ENCODE data around the gene RNF223.

The RNF223 gene

DNA sequence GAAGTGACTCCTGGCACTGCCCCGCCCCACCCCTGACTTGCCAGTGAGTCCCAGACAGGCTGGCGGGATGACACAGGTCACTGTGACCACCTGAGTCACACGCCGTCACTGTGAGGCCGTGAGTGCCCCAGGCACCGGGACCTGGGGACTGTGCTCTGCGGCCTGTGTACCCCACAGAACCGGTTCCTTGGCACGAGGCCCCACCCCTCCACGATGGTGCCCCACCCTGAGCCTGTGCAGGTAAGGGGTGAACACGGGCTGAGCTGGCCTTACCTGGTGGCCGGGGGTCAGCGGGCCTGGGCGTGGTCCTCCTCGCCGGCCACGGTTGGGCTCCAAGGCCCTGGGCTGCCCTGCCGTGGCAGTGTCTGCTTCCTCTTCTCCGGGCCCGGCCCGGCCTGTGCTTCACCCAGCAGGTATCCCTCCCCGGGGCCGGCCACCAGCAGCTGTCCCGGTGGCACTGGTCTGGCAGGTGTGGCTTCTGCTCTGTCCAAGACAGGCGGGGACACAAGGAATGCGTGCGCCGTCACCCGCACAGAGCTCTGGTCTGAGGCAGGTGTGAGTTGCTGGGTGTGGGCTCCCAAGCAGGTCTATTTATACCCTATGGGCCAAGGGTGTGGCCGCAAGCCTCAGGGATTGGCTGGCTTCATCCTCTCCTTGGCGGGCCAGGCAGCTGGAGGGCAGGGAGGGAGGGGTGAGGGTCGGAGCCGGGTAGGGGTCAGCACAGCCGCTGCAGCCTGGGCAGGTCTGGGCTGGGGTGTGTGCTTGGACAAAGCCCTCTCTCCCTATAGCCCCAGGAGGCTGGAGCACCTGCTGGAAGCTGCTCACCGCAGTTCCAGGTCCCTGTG is at the start of gene RNF223:
TSS of gene RNF223 (minus strand) at position 564 of the 845 bp plus-strand sequence. CDS start 1,740 bp downstream, outside the sequence.
- DNase-seq = peak; percentile 45 to 88

- DNase-seq = no peak
Measured at GRCh38 chr1:1122981-1123480, 48.9 kb upstream of the RNF223 start.

- peak in 1 of 2 experiments; percentile 93 for DNase-seq
Measured at GRCh38 chr1:1122078-1122811, 48.1 kb upstream of the RNF223 start.

DNA sequence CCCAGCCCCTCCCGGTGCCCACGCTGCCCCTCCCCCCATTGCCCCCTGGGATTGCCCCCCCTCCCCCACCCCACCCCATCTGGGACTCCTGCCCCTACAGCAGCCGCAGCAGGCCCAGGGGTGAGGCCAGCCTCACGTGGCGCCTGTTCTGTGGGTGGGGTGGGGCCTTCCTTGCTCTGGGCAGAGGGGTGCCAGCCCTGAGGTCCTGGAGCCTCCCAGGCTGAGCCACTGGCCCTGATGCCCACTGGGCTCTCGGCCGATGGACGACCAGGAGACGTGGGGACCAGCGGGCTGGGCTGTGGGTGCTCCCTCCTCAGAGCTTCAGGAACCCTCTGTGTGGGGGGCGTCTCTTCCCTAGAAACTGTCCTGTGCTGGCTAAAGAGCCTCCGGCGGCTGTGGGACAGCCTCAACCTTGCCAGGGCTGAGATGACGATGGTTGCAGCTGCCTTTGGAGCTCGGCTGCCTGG is 47.5 kb upstream of the RNF223 start:
- DNase-seq = no peak

- no peak for DNase-seq
Measured at GRCh38 chr1:1120866-1121591, 46.9 kb upstream of the RNF223 start.

GRCh38 chr1:1120096-1120495 is 46.0 kb upstream of the RNF223 start:
- no peak for DNase-seq

DNA sequence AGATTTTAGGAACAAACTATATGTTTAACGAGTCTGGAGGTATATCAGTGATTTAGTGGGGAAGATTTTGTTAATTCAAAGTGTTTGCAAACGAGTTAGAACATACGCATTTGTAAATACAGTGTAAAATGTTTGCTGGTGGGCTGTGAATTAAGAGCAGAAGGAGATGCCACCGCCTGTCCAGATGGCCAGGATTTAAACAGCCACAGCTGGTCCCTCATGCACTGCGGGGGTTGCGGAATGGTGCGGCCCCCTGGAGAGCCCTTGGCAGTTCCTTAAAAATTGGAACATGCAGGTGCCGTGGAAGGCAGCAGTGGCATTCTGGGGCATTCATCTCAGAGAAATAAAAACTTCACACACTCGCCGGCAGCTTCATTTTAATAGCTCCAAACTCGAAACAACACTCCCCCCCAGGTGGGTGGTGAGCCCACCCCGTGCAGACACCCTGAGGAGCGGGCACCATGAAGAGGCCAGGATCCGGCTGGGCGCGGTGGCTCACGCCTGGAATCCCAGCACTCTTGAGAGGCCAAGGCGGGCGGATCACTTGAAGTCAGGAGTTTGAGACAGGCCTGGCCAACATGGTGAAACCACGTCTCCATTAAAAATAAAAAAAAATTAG is 45.3 kb upstream of the RNF223 start:
- no peak for DNase-seq

DNA sequence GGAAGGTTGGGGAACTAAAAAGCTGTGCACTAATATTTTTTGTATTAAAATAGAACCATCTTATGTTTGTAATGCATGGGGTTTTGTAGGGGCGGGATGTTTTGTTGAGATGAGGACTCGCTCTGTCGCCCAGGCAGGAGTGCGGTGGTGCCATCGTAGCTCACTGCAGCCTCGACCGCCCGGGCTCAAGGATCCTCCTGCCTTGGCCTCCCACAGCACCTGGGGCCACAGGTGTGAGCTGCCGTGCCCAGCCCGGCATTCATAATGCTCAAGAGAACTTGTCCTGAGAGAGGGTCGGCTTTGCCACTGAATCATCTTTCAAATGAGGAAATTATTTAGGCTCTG is 44.7 kb upstream of the RNF223 start:
- DNase-seq = no peak

- no peak for DNase-seq
Measured at GRCh38 chr1:1118011-1118875, 44.1 kb upstream of the RNF223 start.

DNA sequence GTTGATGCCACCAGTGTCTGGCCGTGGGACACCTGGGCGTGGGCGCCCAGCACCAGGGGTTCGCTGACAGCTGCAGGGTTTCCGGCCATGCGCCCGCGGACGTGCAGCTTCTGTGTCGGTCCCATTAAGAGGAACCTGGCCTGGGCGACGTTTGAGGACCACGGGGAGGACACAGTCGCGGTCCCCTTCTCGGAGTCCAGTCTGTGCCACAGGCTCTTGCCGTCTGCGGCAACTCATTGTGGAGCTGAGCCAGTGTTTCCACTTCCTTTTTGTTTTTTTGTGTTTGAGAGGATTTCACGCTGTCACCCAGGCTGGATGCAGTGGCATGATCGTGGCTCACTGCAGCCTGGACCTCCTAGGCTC is 43.3 kb upstream of the RNF223 start:
- no peak for DNase-seq

GRCh38 chr1:1116701-1117468 is 42.8 kb upstream of the RNF223 start:
- peak in 1 of 2 experiments; percentile 44 for DNase-seq

DNA sequence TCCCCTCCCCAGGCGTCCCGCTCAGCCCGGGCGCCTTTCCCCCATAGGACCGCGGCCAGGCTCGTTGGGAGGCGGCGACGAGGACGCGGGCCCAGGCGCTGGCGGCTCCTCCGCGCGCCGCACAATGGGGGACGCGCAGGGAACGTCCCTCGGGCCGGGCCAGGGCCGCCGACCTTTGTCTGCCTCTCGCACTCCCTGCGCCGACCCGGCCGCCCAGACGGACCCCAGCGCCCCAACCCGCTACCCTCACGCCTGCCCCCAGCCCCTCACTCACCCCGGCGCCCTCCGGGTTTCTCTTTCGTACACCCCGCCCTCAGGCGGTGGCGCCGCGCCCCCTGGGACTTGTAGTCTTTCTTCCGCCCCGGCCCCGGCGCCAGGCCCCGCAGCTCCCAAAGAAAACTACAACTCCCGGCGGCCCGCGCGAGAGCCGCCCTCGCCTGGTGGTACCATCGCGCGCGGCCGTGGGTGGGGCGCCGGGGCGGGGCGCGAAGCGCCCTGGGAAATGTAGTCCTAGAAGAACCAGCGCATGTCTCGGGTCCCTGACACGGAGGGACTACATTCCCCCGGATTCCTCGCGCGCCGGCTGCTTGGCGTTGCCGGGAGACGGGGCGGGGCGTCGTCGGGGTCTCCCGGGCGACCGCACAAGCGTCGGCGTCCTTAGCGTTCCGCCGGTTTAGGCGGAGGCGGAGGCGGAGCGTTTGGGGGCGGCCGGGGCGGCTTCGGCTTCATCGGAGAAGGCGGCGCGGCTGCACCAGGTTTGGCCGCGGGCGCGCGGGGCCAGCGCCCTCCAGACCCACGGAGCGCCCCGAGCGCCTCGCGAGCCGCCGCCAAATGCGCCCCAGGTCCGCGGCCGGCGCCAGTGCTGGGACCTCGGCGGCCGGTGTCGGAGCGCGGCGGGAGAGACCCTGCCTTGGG is 41.9 kb upstream of the RNF223 start, which contains the start of gene C1orf159:
TSS of gene C1orf159 (minus strand) at position 304 of the 915 bp plus-strand sequence. CDS start 24,546 bp downstream, outside the sequence.
- peak; percentile 97 to 99 for DNase-seq

- DNase-seq = no peak
Measured at GRCh38 chr1:1115136-1115785, 41.2 kb upstream of the RNF223 start.

GRCh38 chr1:1114431-1114830 is 40.3 kb upstream of the RNF223 start:
- no peak for DNase-seq

DNA sequence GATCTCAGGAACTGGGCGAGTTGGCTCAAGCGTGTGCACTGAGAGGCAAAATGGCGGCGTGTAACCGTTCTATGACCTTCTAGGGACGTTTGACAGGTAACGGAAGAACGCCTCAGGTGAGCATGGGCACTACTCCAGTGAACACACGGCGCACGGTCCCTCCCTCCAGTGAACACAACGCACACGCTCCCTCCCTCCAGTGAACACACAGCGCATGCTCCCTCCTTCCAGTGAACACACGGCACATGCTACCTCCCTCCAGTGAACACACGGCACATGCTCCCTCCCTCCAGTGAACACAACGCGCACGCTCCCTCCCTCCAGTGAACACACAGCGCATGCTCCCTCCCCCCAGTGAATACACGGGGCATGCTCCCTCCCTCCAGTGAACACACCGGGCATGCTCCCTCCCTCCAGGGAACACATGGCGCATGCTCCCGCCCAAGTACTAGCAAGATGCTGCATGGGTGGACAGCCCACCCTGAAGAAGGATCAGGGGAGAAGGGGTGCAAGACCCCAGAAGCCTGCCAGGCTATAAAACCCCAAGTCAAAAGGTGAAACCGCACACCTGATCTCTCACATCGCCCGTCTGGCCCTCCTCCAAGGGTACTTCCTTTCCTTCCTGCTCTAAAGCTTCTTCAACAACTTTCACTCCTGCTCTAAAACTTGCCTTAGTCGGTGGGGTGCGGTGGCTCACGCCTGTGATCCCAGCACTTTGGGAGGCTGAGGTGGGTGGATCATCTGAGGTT is 38.3 kb upstream of the RNF223 start:
- no peak for DNase-seq

DNA sequence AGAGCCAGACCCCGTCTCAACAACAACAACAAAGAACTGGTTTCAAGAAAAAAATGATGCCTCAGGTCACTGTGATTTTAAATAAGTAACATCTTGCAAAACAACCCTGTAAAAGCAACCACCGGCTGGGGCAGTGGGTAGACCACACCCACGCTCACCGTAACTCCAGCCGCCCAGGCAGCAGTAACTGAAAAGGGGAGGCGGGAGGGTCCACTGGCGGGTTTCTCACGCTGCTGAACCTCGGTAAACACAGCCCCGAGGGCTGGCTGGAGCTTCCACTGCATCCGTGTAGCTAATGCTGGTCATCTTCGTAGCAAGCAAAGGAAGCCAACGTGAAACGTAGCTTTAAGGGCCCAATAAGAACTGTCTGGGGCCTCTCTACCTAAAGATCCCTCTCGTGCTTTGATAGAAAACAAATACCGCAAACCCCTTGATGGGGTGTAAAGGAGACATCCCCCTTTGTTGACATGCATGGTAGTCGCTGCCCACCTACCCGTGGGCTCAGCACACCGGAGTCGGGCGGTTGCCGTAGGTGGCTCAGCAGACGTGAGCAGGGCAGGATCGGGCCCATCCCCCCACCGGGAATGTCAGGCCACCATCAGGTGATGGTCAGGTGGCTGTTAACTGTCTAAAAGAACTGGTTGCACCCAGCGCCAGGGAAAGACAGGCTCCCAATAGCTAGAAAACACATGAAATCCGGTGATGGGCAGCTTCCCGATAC is 37.6 kb upstream of the RNF223 start:
- no peak for DNase-seq

GRCh38 chr1:1110561-1110971 is 36.5 kb upstream of the RNF223 start:
- DNase-seq = no peak

- no peak for DNase-seq
Measured at GRCh38 chr1:1109743-1110142, 35.6 kb upstream of the RNF223 start.

All from NCI-H526 (cell line).